ENCODE results near the gene BDKRB2.

BDKRB2 gene

DNA sequence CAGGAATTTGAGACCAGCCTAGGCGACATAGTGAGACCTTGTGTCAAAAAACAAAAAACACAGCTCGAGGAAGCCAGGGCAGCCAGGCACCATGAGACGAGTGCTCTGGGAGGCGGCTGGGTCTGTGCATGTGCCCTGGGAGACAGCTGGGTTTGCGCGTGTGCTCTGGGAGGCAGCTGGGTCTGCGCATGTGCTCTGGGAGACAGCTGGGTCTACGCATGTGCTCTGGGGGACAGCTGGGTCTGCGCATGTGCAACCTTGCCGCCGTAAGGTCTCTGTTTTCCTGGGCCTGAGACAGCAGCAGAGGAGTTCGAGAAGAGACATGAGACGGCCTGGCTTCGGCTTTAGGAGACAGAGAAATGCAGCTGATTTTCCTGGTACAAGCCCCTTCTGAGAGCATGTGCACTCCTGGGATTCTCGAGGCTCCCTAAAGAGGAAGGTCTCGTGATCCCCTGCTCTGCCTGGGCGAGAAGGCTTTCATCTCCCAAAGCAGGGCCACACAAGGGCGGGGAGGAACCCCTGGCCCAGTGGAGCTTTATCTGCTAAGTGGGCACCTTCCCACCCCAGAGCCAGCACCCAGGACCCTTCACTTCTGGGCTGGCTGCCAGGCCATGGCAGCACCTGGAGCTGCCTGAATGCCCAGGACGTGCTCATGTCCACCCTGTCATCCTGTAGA, 47.8 kb downstream of the BDKRB2 start:
- no peak for DNase-seq (ENCODE audit: low spot score)

- no peak for DNase-seq (ENCODE audit: low spot score)
Observed at GRCh38 chr14:96252999-96253539, 48.4 kb downstream of the BDKRB2 start.

DNA sequence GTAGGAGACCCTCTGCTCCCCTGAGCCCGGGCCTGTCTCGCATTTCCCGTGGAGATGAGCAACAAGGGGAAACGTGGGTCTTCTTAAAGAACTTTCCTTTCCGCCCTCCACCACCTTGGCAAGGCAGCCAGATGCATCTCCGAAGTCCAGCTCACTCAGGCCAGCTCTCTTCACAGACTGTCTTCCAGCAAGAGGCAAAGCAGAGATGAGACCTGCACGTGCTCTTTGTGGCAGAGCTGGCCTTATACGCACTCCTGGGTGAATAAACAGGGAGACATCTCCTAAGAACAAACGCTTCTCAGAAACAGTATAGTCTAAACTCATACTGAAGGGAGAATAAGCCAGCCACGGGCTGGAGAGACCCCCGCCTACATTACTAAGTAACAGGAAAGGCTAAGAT, 50.0 kb downstream of the BDKRB2 start:
- no peak for DNase-seq (ENCODE audit: low spot score)

DNA sequence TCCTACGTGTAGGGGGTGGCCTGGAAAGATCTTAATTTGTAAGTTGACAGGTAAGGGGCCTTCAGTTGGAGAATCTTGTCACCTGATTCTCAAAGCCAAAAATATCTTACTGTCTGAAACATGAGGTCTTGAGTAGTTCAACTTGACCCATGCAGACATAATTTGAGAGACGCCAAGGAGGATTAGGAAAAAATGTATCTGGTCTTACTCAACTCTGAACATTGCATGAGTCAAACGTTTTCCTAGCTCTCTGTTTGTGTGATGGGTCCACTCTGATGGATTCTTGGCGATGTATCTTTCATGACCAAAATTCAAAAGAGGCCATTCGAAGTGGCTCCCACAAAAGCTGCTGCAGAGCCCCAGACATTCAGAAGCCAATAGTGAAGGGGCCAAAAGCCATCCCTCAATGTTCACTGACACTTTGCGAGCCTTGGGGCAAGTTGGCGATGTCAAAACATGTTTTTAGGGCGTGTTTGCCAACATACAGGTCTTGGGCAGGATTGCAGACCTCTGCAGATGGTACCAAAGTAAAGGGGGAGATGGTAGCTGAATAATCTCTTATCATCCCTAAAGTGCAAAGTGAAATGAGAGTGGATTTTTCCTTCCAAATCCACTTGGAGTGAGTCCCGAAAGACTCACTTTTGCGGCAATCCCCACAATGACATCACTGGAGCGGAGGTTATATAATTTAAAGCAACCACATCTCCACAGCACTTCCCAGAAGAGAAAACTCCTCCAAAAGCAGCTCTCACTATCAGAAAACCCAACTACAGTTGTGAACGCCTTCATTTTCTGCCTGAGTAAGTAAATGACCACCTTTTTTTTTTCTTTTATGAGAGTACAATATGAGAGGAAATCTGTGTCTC, 51.1 kb downstream of the BDKRB2 start, which contains the start of gene BDKRB1:
BDKRB1 (plus strand) TSS at position 710 of the 866 bp plus-strand sequence. CDS start 7,473 bp downstream, outside the sequence.
- DNase-seq (ENCODE audit: low spot score): no peak

- no peak for DNase-seq (ENCODE audit: low spot score)
Observed at GRCh38 chr14:96256407-96256806, 51.8 kb downstream of the BDKRB2 start.

GRCh38 chr14:96257056-96257455, 52.4 kb downstream of the BDKRB2 start:
- DNase-seq (ENCODE audit: low spot score): no peak

DNA sequence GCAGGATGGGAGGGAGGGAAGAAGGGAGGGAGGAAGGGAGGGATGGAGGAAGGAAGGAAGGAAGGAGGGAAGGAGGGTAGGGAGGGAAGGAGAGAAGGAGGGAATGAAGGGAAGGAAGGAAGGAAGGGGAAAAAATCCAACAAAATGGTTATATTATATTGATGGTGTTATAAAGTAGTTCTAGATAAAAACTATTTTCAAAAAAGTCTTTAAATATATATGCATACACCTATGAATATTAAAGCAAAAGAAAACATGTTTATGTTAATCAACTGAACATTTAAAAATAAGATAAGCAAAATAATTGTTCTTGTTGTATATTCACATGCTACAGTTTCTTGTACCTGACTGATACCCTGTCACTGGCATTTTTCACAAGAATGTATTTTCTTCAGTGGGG, 53.3 kb downstream of the BDKRB2 start:
- DNase-seq (ENCODE audit: low spot score): no peak

- DNase-seq (ENCODE audit: low spot score): no peak
Observed at GRCh38 chr14:96260341-96260821, 55.7 kb downstream of the BDKRB2 start.

DNA sequence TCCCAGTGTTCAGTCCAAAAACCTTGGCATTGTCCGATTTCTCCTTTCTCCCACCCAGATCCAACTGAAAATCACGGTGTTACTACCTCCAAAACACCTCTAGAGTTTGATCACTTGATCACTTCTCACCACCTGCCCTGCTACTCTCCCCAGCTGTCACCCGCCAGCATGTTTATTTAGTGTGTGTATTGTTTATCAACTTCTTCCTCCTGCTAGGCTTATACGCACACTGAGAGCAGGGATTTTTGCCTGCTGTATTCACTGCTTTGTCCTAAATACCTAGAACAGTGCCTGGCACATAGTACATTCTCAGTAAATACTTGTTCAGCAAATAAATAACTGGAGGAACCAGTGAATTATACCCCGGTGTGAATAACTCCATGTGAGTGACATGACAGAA, 56.4 kb downstream of the BDKRB2 start:
- no peak for DNase-seq (ENCODE audit: low spot score)

DNA sequence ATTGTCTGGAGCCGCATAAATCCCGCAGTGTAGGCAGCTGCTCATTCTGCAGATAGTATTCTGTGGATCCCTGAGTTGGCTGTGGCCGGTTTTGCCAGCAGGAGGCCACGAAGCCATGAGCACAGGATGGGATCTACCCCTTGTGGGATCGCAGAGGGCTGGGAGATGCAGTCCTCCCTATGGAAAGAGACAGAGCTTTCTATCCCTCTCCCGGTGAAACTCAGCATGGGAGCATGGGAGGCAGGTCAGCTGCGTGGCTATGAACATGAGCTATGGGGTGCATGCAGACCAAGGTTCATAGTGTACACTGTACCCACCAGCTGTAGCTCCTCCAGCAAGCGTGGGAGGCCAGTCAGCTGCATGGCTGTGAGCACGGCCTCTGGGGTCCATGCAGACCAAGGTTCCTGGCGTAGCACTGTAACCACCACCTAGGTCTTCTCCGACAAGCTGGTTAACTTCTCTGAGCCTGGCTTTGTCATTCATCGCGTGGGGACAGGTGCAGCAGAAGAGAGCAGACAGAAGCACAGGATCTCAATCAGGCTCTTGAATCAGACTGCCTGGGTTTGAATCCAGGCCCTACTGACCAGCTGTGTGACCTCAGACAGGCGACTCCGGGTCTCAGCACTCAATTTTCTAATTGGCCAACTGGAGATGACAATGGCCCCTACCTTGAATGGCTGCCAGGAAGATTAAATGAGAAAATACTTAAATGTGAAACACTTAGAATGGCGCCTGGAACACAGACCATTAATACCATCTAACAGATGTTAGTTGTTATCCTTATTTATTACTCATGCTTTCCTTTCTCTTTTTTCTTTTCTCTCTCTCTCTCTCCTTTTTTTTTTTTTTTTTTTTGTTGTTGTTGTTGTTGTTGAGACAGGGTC, 57.4 kb downstream of the BDKRB2 start:
- DNase-seq (ENCODE audit: low spot score): no peak

- peak; percentile 47 for DNase-seq (ENCODE audit: low spot score)
Observed at GRCh38 chr14:96263347-96264199, 58.9 kb downstream of the BDKRB2 start.

- DNase-seq (ENCODE audit: low spot score): no peak
Observed at GRCh38 chr14:96264200-96264553, 59.5 kb downstream of the BDKRB2 start.

- no peak for DNase-seq (ENCODE audit: low spot score)
Observed at GRCh38 chr14:96264853-96265252, 60.2 kb downstream of the BDKRB2 start.

DNA sequence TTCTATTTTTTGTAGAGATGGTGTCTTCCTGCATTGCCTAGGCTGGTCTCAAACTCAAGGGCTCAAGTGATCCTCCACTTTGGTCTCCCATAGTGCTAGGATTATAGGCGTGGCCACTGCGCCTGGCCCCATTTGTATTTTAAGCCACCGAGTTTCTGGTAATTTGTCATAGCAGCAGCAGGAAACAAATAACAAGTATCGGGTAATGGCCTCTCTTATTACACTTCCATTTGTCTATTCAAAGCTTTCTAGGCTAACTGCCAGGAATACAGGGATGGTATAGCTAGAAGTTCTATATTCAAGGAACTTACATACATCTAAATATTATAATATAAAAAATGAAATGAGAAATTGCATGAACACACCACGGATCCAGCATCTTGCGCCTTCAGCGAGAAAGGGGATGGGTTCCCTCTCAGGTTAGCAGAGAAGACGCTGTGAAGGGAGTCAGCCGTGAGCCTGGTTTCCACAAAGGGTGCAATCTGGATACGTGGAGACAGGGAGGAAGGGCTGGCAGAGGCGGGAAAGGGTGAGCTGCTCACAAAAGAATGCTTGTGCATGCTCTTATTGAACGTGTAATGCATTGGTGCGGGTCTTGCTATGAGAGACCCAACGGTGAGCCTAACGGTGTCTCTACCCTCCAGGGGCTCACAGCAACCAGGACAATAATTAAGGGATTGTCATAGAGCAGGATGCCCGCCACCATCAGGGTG, 60.9 kb downstream of the BDKRB2 start:
- DNase-seq (ENCODE audit: low spot score): no peak

- no peak for DNase-seq (ENCODE audit: low spot score)
Observed at GRCh38 chr14:96267336-96267735, 62.7 kb downstream of the BDKRB2 start.

- DNase-seq (ENCODE audit: low spot score): no peak
Observed at GRCh38 chr14:96267916-96268315, 63.3 kb downstream of the BDKRB2 start.

DNA sequence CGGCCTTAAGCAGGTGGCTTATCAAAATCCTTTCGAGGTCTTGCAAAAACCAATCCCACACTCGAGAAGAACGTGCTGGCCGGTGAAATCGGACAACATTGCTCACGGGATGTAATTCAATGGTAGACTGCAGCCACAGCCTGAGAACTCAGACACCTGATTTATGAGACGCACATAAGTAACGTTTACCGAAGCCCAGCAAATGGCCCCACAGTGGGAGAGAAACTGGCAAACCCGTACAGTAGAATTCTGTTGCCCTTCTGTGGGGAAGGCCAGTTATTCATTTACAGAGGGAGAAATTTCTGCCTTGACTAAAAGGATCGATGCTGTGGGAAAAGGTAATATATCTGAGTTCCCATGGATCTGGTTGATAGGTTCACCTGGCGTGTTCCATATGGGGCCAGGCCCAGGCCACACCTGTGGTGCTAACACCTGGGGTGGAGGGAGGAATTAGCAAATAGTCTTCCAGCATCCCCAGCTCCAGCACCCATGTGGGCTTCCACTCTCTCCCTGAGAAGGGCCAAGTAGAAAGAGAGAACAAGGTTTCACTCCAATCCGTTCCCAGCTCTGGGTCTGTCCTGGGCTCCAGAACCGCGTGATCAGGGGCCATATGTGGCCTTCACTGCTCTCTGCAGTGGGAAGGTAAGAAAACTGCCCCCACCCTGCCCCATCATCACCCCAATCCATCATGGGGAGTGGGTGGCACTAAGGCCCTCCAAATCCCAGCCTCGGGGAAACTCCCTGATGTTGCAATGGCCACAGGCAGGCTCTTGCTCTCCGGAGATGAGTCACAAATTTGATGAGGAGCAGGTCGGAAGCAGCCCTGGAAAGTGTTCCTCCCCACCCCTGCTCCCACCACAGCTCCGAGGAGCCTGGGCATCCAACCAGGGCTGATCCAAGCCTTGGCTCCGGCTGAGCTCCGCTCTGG, 64.1 kb downstream of the BDKRB2 start:
- DNase-seq (ENCODE audit: low spot score): no peak

- no peak for DNase-seq (ENCODE audit: low spot score)
Observed at GRCh38 chr14:96269359-96269710, 64.7 kb downstream of the BDKRB2 start.

Data from NAMALWA (cell line).